GM18858 (cell line): ENCODE data around the gene SLC2A10.

ENCODE experiments used
- ATAC-seq: cut with Tn5 transposase; IDR thresholded peaks from one replicate; pipeline ENCODE4 v1.9.1; 2021; ENCODE audit not compliant: unreplicated experiment

Gene SLC2A10

DNA sequence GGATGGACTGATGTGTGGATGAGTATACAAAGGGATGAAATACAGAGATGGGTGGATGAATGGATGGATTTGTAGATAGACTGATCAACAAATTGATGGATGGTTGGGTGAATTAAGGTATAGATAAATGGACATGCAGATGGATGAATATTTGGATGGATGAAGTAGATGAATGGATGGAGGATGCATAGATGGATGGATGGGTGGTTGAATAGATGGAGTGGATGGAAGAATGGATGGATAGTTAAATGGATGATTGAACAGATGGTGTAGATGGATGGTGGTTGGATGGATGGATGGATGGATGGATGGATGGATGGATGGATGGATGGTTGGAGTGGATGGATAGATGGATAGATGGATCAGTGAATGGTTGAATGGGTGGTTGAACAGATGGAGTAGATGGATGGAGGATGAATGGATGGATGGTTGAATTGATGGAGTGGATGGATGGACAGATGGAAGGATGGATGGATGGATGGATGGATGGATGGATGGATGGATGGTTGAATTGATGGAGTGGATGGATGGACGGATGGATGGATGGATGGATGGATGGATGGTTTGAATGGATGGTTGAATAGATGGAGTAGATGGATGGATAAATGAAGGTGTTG lies 15.0 kb downstream of the SLC2A10 start:
- ATAC-seq = no peak

DNA sequence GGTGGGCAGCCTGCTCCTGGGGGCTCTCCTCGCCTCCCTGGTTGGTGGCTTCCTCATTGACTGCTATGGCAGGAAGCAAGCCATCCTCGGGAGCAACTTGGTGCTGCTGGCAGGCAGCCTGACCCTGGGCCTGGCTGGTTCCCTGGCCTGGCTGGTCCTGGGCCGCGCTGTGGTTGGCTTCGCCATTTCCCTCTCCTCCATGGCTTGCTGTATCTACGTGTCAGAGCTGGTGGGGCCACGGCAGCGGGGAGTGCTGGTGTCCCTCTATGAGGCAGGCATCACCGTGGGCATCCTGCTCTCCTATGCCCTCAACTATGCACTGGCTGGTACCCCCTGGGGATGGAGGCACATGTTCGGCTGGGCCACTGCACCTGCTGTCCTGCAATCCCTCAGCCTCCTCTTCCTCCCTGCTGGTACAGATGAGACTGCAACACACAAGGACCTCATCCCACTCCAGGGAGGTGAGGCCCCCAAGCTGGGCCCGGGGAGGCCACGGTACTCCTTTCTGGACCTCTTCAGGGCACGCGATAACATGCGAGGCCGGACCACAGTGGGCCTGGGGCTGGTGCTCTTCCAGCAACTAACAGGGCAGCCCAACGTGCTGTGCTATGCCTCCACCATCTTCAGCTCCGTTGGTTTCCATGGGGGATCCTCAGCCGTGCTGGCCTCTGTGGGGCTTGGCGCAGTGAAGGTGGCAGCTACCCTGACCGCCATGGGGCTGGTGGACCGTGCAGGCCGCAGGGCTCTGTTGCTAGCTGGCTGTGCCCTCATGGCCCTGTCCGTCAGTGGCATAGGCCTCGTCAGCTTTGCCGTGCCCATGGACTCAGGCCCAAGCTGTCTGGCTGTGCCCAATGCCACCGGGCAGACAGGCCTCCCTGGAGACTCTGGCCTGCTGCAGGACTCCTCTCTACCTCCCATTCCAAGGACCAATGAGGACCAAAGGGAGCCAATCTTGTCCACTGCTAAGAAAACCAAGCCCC lies 16.0 kb downstream of the SLC2A10 start:
- ATAC-seq = no peak

DNA sequence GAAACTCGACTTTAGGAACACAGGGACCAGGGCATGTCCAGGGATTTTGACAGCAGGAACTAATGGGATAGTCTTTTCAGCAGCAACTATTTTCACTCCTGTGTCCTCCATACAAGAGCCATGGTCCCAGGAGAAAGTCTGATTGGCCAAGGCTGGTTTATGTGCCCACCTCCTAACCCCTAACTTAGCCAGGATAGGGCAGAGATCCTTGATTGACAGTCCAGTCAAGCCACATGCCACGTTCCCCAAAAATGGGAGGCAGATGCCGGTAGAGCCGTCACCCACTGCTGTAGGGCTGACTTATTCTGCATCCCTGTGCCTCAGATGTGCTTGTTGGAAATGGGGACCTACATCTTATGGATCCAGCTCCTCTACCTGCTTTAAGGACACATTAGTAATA lies 22.3 kb downstream of the SLC2A10 start:
- ATAC-seq = no peak

DNA sequence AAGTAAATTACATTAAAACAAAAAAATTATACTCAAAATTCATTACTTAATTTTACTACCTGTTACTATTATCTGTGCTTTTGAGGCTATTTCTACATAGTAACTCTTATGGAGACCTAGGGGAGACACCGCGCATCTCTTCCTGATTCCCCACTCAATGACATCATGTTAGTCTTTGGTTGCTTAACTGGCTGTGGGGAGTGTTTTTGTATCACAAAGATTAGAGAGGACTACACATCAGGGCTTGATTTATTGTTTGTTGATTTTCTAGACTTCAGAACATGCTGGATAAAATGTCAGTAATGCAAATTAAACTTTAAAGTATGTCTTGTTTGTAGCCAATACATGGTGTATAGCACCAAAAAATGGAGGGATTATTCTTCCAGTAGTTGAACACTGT lies 26.0 kb downstream of the SLC2A10 start:
- ATAC-seq = no peak

DNA sequence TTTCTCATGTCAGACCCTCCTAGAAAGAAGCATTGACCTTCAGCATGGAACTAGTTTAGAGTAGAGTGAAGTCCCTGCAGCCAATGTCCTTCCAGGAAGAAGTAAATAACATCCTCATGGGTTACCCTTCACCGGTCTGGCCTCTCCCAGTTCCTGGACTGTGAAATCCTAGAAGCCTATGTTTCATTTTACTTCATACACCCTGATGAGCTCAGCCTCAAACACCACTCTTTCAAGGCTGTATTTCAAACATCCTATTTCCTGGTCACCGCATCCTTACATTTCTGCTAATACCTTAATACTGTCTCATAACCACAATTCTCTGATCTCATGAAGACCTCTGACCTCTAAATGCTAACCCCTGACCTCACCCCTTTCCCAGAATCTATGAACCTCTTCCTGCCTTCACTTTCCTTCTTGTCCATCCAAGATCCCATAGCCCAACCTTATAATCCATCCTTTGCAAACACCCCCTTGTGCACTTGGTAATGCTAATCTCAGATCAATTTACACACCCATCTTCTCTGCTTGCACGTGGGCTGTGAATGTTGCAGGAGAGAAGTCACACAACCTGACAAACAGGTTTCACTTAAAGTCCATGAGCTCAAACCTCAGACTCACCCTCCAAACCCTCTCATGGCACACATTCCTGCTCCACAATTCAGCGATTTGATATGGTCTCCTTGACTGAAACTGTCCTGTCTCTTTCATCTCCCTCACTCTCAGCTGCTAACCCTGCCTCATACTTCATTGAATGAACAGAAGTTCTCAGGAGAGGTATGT lies 30.2 kb downstream of the SLC2A10 start:
- ATAC-seq = no peak

DNA sequence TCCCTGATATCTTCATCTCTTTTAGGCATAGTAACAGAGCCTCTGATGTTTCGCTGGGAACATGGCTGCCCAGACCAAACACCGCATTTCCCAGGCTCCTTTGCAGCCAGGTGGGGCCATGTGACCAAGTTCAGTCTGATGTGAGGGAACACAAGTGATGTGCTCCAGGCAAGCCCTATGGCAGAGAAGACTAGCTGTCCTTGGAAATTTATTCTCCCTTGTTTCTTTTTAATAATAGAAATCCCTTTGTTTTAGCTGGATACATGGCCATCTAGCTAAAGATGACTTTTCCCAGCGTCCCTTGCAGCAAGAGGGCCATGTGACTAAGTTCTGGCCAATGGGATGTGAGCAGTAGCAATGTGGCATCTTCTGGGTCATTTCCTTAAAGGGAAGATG lies 30.8 kb downstream of the SLC2A10 start:
- no peak for ATAC-seq

DNA sequence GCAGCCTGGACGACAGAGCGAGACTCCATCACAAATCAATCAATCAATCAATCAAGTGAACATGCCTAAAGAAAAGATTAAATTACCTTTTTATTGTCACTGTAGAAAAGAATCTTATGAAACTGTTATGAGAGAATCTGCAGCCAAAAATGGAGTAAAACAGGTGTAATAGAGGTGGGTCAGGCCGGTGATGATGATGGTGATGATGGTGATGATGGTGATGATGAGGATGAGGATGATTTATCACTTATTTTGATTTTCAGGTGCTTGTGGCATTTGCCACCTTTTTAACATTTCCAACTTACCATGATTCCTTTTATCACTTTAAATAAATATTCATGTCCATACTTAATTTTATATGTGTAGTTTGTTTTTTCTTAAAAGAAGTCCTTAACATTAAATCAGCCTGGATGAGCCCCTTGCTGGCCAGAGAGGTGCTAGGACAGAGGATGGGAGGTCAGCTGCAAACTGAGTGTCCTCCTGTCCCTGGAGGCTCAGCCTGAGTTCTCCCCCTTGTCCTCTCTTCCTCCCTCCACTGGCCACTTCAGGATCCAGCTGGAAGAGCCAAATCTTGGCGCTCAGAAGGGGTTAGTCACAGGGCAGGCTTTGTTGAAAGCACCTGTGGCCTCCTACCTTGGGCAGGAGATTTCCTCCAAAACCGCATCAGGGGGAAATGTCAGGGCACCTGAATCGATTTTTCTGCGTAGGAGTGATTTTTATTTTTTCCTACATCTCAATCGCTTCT lies 32.6 kb downstream of the SLC2A10 start:
- ATAC-seq = no peak

DNA sequence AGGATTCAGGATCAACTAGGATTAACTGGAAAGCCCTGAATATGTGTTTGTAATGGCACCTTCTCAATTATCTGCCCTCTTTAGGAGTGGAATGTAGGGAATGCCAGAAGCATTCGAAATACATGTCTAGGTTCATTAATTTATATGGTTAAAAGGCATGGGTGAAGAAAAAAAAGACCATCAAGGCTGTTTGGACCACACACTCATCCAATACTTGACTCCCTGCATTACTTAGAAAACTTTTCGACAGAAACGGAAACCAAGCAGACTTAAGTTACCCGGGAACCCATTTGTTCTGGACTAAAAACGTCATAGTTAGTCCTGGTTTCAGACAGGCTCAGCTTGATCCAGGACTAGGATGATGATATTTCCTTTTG lies 33.2 kb downstream of the SLC2A10 start:
- ATAC-seq = no peak

DNA sequence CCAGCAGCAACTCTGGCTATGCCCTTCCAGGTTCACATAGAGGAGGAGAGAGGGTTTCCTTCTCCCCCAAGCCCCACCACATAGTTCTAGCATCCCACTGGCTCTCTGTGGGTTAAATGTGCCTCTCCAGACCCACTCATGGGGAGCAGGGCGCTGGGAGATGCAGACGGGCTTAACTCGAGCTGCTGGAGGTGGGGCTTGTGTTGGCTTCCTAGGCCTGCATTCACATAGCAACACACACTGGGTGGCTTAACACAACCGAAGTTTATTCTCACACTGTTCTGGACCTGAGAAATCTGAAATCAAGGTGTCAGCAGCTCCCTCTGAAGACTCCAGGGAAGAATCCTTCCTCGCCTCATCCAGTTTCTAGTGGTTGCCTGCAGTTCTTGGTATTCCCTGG lies 33.6 kb downstream of the SLC2A10 start:
- no peak for ATAC-seq

DNA sequence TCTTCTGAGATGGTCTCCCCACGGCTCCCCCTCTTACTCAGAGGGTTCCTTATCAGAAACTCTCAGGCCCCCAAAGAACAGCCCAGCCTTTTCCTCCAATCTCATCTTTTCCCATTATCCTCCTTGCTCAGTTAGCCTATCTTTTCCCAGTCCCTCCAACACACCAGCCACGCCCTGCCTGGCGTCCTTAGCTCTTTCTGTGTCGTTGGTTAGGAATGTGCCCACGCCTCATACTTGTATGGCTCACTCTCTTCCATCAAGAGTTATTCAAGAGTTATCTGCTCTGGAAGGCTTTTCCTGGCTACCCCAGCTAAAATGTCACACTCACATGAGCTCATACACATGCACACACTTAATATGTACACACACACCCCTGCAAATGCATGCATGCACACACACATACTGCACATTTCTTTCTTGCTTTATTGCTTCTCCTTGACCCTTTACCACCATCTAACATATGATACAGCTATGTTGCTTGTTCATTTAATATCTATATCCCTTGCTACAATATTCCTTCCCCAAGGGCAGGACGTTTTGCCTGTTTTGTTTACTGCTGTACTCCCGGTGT lies 37.6 kb downstream of the SLC2A10 start:
- ATAC-seq = no peak

DNA sequence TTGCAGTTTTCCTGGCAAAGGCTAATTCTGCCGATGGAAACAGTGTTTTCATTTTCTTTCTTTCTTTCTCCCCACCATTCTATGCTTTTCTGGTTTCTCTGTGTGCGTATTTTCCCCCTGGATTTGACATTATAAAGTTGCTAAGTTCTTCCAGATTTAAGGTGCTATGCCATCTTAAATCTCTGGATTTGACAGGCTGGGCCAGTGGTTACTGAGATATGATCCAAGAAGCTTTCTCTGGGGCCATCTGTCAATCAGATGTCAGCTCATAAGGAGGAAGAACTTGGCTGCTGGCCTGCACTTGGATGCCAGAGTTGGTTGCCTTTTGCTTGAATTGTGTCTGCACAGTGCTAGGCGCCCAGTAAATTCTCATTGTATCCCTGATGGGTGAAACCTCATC lies 39.7 kb downstream of the SLC2A10 start:
- ATAC-seq = no peak

DNA sequence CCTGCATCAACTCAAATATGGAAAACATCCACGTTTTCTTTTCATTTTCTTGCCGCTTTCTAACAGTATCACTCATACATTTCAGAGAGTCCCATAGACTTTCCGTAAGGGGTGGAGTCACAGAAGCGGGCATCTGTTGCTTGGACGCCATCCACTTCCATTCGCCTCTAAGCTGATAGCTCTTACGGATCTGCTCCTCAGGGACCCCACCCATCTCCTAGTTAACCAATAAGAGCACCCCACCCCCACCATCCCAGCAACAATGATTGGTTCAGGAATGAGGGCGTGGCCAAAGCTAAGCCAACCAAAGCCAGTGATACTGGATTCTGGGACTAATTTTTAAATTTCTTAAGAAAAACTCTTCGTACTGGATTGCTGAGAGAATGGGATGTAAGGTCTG lies 42.4 kb downstream of the SLC2A10 start:
- ATAC-seq = no peak

DNA sequence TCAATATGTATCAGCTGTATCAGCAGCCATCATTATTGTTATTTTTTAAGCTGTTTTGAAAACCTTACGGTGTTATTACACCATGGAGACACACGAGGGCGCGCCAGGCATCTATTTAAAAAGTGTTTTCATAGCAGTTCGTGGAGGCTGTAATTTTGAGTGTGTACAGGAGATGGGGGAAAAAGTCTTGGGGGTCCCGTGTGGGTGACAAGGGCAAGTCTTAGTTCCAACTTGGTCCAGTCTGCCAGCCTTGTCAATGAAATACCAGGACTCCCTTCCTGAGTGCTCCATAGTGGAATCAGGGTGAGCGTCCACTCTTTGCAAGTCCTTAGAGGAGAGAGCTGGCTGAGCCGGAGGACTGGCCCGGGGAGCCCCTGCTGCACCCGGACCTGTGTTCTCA lies 43.3 kb downstream of the SLC2A10 start:
- no peak for ATAC-seq

DNA sequence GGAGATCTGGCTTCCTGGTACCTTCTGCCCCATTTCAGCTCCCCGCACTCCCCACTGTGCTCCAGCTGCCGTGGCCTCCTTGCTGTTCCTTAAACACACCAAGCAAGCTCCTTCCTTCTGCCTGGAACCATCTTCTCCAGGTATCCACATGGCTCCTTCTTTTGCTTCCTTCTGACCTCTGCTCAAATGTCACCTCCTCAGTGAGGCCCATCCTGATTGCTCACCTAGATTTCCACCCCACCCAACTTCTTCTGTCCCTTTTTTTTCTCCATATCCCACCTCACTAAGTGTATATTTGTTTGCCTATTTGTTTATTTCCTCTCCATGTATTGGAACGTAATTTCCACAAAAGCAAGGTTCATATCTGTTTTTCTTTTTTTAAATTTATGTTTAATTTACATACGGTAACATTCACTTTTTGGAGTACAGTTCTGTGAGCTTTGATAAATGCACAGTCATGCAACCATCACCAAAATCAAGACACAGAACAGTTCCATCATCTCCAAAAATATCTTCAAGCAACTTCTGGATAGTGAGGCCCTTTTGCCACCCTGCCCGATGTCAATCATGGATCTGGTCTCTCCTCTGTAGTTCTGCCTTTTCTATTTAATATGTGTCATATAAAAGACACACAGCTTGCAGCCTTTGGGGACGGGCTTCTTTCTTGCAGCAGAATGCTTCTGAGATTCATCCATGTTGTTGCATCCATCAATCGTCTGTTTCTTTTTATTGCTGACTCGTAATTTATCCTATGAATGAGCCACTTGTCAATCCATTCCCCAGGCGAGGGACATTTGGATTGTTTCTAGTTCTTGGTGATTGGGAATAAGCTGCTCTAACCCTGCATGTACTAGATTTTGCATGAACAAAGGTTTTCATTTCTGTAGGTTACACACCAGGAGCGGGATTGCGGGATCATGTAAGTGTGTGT lies 46.3 kb downstream of the SLC2A10 start:
- no peak for ATAC-seq

DNA sequence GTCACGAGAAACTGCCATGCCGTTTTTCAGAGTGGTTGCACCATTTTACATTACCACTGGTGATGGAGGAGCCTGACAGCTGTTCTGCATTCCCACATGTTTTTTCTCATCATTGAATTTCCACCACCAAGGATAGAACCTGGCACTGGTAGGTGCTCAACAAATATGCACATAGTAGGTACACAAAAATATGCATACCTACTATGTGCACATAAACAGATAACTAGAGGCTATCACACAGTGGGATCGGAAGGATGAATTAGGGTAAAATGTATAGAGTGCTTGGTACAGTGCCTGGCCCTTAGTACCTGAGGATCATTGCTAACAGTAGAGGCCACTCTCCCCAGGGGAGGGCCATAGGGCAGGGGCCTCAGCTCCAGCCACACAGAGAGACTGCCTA lies 47.0 kb downstream of the SLC2A10 start:
- ATAC-seq = no peak

DNA sequence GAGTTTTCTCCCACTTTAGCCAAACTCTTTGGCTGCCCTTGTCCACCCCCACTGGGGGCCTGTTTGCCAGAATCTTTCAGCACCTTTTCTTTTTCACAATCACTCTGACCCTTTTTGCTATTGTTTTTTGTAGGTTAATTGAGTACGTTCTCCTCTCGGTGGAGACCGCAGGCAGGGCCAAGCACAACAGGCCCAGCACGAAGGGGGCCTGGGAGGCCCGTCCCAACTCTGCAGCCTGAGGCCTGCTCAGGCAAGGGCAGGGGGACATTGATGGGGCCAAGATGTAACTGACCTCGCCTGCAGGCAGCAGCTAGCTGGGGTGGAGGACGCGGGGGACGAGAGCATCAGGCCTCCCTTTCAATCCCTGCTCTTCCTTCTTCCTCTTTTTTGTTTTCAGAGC lies 47.7 kb downstream of the SLC2A10 start:
- no peak for ATAC-seq

DNA sequence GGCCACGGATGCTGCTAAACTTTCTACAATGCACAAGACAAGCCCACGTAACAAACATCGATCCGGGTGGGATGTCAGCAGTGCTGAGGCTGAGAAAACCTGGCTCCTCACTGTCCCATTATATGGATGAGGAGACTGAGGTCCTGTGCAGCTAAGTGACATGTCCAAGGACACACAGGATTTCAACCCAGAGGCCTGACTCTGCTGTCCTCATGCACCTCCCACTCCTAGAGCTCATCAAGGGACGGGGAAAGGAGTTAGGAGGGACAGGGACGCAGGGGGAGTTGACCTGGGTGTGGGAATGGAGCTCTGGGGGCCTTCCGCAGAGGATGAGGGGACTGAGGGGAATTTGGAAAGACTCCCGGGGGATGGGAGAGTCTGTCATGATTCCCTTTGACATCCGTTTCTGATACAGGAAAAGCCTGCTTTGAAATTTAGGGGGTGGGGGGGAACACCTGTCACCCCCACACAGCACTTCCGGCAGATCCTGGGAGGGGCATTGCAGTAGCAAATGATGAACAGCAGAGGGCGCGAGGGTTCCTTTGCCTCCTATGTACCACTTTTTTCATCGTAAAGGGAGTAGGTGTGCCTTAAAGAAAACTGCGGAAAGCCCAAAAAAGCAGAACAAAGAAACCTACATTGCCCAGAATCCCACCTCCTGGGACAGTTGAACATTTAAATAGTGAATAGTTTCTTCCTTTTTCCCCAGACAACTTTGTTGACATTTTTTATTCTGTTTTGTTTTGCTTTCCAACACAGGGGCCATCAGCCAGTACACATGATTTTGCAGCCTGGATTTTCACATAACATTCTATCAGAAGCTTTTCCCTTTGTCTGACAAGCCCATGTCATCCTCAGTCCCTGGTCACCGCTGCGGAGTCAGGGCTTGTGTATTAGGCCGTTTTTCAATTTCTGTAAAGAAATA lies 48.6 kb downstream of the SLC2A10 start:
- ATAC-seq = no peak

DNA sequence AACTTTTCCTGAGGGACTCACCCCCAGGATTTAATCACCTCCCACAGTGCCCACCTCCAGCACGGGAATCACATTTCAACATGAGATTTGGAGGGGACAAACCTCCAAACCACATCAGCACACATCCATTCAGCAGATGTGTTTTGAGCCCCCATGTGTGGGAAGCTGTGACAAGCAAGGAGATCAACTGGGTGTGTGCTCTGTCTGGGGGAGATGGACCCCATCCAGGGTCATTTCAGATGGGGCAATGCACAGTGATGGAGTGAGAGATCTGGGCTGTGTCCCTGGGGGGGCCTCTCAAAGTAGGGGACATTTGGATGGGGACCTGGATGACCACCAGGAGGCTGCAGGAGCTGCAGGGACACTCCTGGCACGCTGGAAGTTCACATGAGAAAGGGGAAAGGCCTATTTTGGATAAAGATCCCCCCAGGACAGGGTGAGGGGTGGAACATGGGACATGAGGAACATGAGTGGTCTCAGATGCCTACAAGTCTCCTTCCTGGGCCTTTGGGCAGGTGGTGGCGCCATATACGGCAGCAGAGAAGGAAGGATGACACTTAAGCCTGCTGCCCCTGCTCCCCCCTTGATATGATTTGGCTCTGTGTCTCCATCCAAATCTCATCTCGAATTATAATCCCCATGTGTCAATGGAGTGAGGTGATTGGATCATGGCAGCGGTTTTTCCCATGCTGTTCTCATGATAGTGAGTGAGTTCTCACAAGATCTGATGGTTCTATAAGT lies 49.6 kb downstream of the SLC2A10 start:
- no peak for ATAC-seq
